Fibroblast of lung (primary cell): ENCODE measurements around the gene PGM1. TPM values are rescaled to one million over a fixed set of nuclear protein-coding genes. Genes with fewer than 3 reads are reported as not detected.

ENCODE experiments used
- DNase-seq, 2 donors: peaks; one replicate each; pipeline versions ENCODE4 v3.0.0 to v3.0.0-alpha.2; 2010; ENCODE audit warnings: low read depth in 2 of 2
- H2AFZ ChIP-seq: 2 replicates; pipeline ENCODE4 v1.5.1; 2012; ENCODE audit warnings: low read length, control low read depth, inconsistent platforms
- H3K27ac ChIP-seq: 2 replicates; pipeline ENCODE4 v1.5.1; 2011; ENCODE audit warnings: low read length, control low read depth; ENCODE audit not compliant: insufficient read depth
- H3K27me3 ChIP-seq: 2 replicates; pipeline ENCODE4 v1.5.1; 2011; ENCODE audit warnings: mild to moderate bottlenecking, low read length; ENCODE audit not compliant: control insufficient read depth, insufficient read depth
- H3K36me3 ChIP-seq: 2 replicates; pipeline ENCODE4 v1.5.1; 2011; ENCODE audit warnings: low read length; ENCODE audit not compliant: control insufficient read depth, insufficient read depth
- H3K4me1 ChIP-seq: 2 replicates; pipeline ENCODE4 v1.5.1; 2011; ENCODE audit warnings: low read length; ENCODE audit not compliant: control insufficient read depth, insufficient read depth; ENCODE audit errors: extremely low read depth
- H3K4me2 ChIP-seq: 2 replicates; pipeline ENCODE4 v1.5.1; 2011; ENCODE audit warnings: low read length, control low read depth; ENCODE audit not compliant: insufficient read depth; ENCODE audit errors: extremely low read depth
- H3K4me3 ChIP-seq, 4 experiments: fragments of 200-600 bp in 1 of 4; sonication (generic) in 1 of 4; replicated peaks in 1 of 4; 2 replicates each; pipeline ENCODE4 v1.5.1; 2011 to 2016; ENCODE audit warnings: low read length in 4 of 4, low read depth in 3 of 4, mild to moderate bottlenecking in 3 of 4, control low read depth in 2 of 4, inconsistent platforms in 1 of 4, mixed read lengths in 1 of 4; ENCODE audit not compliant: insufficient read depth in 1 of 4; ENCODE audit errors: control extremely low read depth in 1 of 4
- H3K79me2 ChIP-seq: 2 replicates; pipeline ENCODE4 v1.5.1; 2012; ENCODE audit warnings: mild to moderate bottlenecking, low read length, inconsistent platforms; ENCODE audit not compliant: control insufficient read depth, insufficient read depth
- H3K9ac ChIP-seq: 2 replicates; pipeline ENCODE4 v1.5.1; 2011; ENCODE audit warnings: mild to moderate bottlenecking, low read length, control low read depth; ENCODE audit not compliant: insufficient read depth
- H3K9me3 ChIP-seq: 2 replicates; pipeline ENCODE4 v1.5.1; 2012; ENCODE audit warnings: low read depth, low read length; ENCODE audit not compliant: control insufficient read depth, insufficient read depth
- H4K20me1 ChIP-seq: 2 replicates; pipeline ENCODE4 v1.5.1; 2011; ENCODE audit warnings: low read length; ENCODE audit not compliant: control insufficient read depth, insufficient read depth; ENCODE audit errors: extremely low read depth
- CTCF ChIP-seq, 2 donors: IDR thresholded peaks in 1 of 2; conservative IDR thresholded peaks in 1 of 2; 1 replicate in 1 of 2; 2 replicates in 1 of 2; pipeline ENCODE4 v1.5.1; 2011 to 2012; ENCODE audit warnings: low read length in 2 of 2, control low read depth in 1 of 2, inconsistent platforms in 1 of 2, low read depth in 1 of 2, mild to moderate bottlenecking in 1 of 2
- EZH2 ChIP-seq: IDR thresholded peaks from 2 replicates; pipeline ENCODE4 v1.5.1; 2012; ENCODE audit warnings: low read length, control low read depth, mild to moderate bottlenecking; ENCODE audit errors: missing control alignments
- polyA plus RNA-seq, 2 donors: library from polyadenylated mRNA; depleted of rRNA in 1 of 2; stranded (reverse) in 1 of 2; unstranded in 1 of 2; fragments of >200 nt; gene quantifications; 2 replicates each; pipeline ENCODE4 v1.2.1, GENCODE V29; 2011 to 2012; ENCODE audit warnings: missing spikeins in 1 of 2
- total RNA-seq: library from RNA; depleted of rRNA; stranded (reverse); fragments of >200 nt; gene quantifications from 2 replicates; pipeline ENCODE4 v1.2.1, GENCODE V29; 2014

Gene PGM1
- total and polyA plus RNA-seq, 2 donors (not counting 1 experiment from before 2014, with no cell fraction given): 43.7 to 51.4 TPM

GRCh38 chr1:63548303-63548702 is 44.9 kb upstream of the PGM1 start:
- Histone ChIP-seq H2AFZ (no peak overlapping the region), H3K27me3 (no peaks in the 10 kb centered on the region), H3K4me3 (no peak overlapping the region), H3K4me2 (no peak overlapping the region), H3K9me3 (no peaks in the 10 kb centered on the region), H4K20me1 (no peaks in the 10 kb centered on the region), H3K4me1 (no peaks in the 10 kb centered on the region), H3K27ac (no peak overlapping the region), H3K79me2 (no peaks in the 10 kb centered on the region), H3K9ac (no peak overlapping the region), H3K36me3 (no peaks in the 10 kb centered on the region)
- TF ChIP-seq CTCF (conservative IDR thresholded peaks at IDR 0.05 in 1 of 2, IDR thresholded peaks at IDR 0.05 in 1 of 2; ENCODE audit: low read depth in 1 of 2, low read length in 2 of 2) (no peak), EZH2 (no peak)
- no peak for DNase-seq

GRCh38 chr1:63548877-63549276 is 44.3 kb upstream of the PGM1 start:
- Histone ChIP-seq H3K27ac (no peak overlapping the region), H3K4me1 (no peaks in the 10 kb centered on the region), H3K4me2 (no peak overlapping the region), H4K20me1 (no peaks in the 10 kb centered on the region), H3K9ac (no peak overlapping the region), H2AFZ (no peak overlapping the region), H3K36me3 (no peaks in the 10 kb centered on the region), H3K9me3 (no peaks in the 10 kb centered on the region), H3K79me2 (no peaks in the 10 kb centered on the region), H3K4me3 (no peak overlapping the region), H3K27me3 (no peaks in the 10 kb centered on the region)
- no peak for DNase-seq
- TF ChIP-seq CTCF (conservative IDR thresholded peaks at IDR 0.05 in 1 of 2, IDR thresholded peaks at IDR 0.05 in 1 of 2; ENCODE audit: low read depth in 1 of 2, low read length in 2 of 2): no peak
- TF ChIP-seq EZH2: no peak

GRCh38 chr1:63555480-63555879 is 37.7 kb upstream of the PGM1 start:
- H3K79me2 ChIP-seq: no peaks in the 10 kb centered on the region
- no peaks in the 10 kb centered on the region for H3K4me1 ChIP-seq
- H4K20me1 ChIP-seq: no peaks in the 10 kb centered on the region
- H3K4me3 ChIP-seq: no peak overlapping the region
- TF ChIP-seq EZH2: no peak
- no peak for TF ChIP-seq CTCF (conservative IDR thresholded peaks at IDR 0.05 in 1 of 2, IDR thresholded peaks at IDR 0.05 in 1 of 2; ENCODE audit: low read depth in 1 of 2, low read length in 2 of 2)
- no peak overlapping the region for H2AFZ ChIP-seq
- no peaks in the 10 kb centered on the region for H3K9me3 ChIP-seq
- no peaks in the 10 kb centered on the region for H3K27me3 ChIP-seq
- H3K9ac ChIP-seq: no peak overlapping the region
- no peak overlapping the region for H3K27ac ChIP-seq
- no peak overlapping the region for H3K4me2 ChIP-seq
- H3K36me3 ChIP-seq: no peaks in the 10 kb centered on the region
- no peak for DNase-seq
